Keratinocyte (primary cell): Measurements from ENCODE around the gene UBE2J2. TPM values are rescaled to one million over a fixed set of nuclear protein-coding genes. Genes with fewer than 3 reads are reported as not detected.
A peak's percentile ranks its signal among the peaks of the same experiment; 100 is the strongest.

Experiments
- DNase-seq: peaks from one replicate; pipeline ENCODE4 v3.0.0-alpha.2; 2011; ENCODE audit warnings: low read depth, missing footprints, low spot score
- FAIRE-seq: peaks from 2 replicates; lab custom pipeline; 2011; peaks lifted over from hg19 to GRCh38; lab: Jason Lieb, UNC
- H2AFZ ChIP-seq: 2 replicates; pipeline ENCODE4 v1.6.0; 2012; ENCODE audit warnings: low read length, control low read depth, inconsistent platforms; ENCODE audit not compliant: control insufficient read depth
- H3K27ac ChIP-seq: 2 replicates; pipeline ENCODE4 v1.5.1; 2011; ENCODE audit warnings: low read length; ENCODE audit not compliant: control insufficient read depth, insufficient read depth
- H3K27me3 ChIP-seq: 3 replicates; pipeline ENCODE4 v1.6.0; 2011; ENCODE audit warnings: low read length; ENCODE audit not compliant: control insufficient read depth, insufficient read depth; ENCODE audit errors: extremely low read depth
- H3K36me3 ChIP-seq, 2 experiments: 2 replicates in 1 of 2; 3 replicates in 1 of 2; pipeline ENCODE4 v1.5.1; 2011; ENCODE audit warnings: low read length in 2 of 2, mild to moderate bottlenecking in 1 of 2; ENCODE audit not compliant: control insufficient read depth in 2 of 2, insufficient read depth in 2 of 2; ENCODE audit errors: extremely low read depth in 1 of 2
- H3K4me1 ChIP-seq: 3 replicates; pipeline ENCODE4 v1.5.1; 2011; ENCODE audit warnings: low read length; ENCODE audit not compliant: control insufficient read depth, insufficient read depth; ENCODE audit errors: extremely low read depth
- H3K4me2 ChIP-seq: 3 replicates; pipeline ENCODE4 v1.6.0; 2011; ENCODE audit warnings: low read depth, low read length; ENCODE audit not compliant: control insufficient read depth, insufficient read depth; ENCODE audit errors: extremely low read depth
- H3K4me3 ChIP-seq, 3 experiments: fragments of 200-600 bp in 1 of 3; sonication (generic) in 1 of 3; 2 replicates in 2 of 3; 3 replicates in 1 of 3; pipeline ENCODE4 v1.5.1; 2011 to 2016; ENCODE audit warnings: low read length in 3 of 3, mild to moderate bottlenecking in 3 of 3, control low read depth in 2 of 3, inconsistent platforms in 1 of 3, low read depth in 1 of 3, mixed read lengths in 1 of 3, mixed run types in 1 of 3, moderate library complexity in 1 of 3; ENCODE audit not compliant: control insufficient read depth in 2 of 3, insufficient read depth in 2 of 3; ENCODE audit errors: extremely low read depth in 1 of 3
- H3K79me2 ChIP-seq: 2 replicates; pipeline ENCODE4 v1.6.0; 2012; ENCODE audit warnings: low read length; ENCODE audit not compliant: control insufficient read depth, insufficient read depth
- H3K9ac ChIP-seq: 3 replicates; pipeline ENCODE4 v1.6.0; 2011; ENCODE audit warnings: low read length; ENCODE audit not compliant: control insufficient read depth, insufficient read depth; ENCODE audit errors: extremely low read depth
- H3K9me1 ChIP-seq: 3 replicates; pipeline ENCODE4 v1.6.0; 2011; ENCODE audit warnings: low read length; ENCODE audit not compliant: control insufficient read depth, insufficient read depth; ENCODE audit errors: extremely low read depth
- H3K9me3 ChIP-seq: 2 replicates; pipeline ENCODE4 v1.5.1; 2012; ENCODE audit warnings: low read depth, low read length; ENCODE audit not compliant: control insufficient read depth
- H4K20me1 ChIP-seq: 3 replicates; pipeline ENCODE4 v1.6.0; 2011; ENCODE audit warnings: low read length; ENCODE audit not compliant: control insufficient read depth, insufficient read depth; ENCODE audit errors: extremely low read depth
- EZH2 ChIP-seq: IDR thresholded peaks from one replicate; pipeline ENCODE4 v1.6.1; 2012; ENCODE audit warnings: inconsistent platforms, mild to moderate bottlenecking, low read length, moderate library complexity
- dilution Hi-C: fragments of 300-500 bp; cut with MboI; formaldehyde crosslinking; loops from one replicate; pipeline ENCODE4 v1.7.0; 2020; ENCODE audit warnings: low sequenced_read_pairs; ENCODE audit not compliant: extremely low pct_ligation_motif_present
- polyA plus RNA-seq, 5 experiments: library from polyadenylated mRNA; depleted of rRNA in 3 of 5; stranded (reverse) in 3 of 5; stranded (forward) in 1 of 5; unstranded in 1 of 5; fragments of >200 nt; gene quantifications; 1 replicate in 1 of 5; 2 replicates in 3 of 5; 3 replicates in 1 of 5; pipeline versions ENCODE4 v1.2.1 to v1.2.3, GENCODE V29; 2011 to 2012; ENCODE audit warnings: missing spikeins in 2 of 5, low read depth in 1 of 5, low replicate concordance in 1 of 5
- TF ChIP-seq, protein P1 (sequence below), 3 experiments: IDR thresholded peaks in 1 of 3; conservative IDR thresholded peaks in 1 of 3; optimal IDR thresholded peaks in 1 of 3; 2 replicates in 2 of 3; 3 replicates in 1 of 3; pipeline versions ENCODE3 to v1.5.1; 2011; ENCODE audit warnings: low read length in 3 of 3, mild to moderate bottlenecking in 3 of 3, moderate library complexity in 2 of 3, control low read depth in 1 of 3, inconsistent platforms in 1 of 3; ENCODE audit not compliant: insufficient read depth in 2 of 3; ENCODE audit errors: extremely low read depth in 1 of 3

UBE2J2 gene
- polyA plus RNA-seq, 1 donor (not counting 4 experiments of a cell fraction or from before 2014, with no cell fraction given), result 27.0 TPM

DNA sequence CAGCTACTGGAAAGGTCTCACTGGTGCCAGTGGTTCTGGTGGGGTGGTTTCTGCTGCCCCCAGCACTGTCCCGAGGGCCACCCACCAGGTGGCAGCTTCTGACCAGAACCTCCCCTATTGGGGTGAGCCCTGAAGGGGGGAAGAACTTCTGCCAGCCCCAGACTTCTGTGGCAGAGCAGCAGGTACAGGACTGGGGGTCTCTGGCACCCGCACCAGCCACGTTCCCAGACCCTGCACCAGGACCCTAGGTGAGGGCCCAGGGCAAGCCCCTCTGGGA lies 36.4 kb upstream of the UBE2J2 start:
- H3K79me2 ChIP-seq, result peaks cover 33% of the 10 kb centered on the region
- H3K4me1 ChIP-seq, result peaks cover 36% of the 10 kb centered on the region
- peak overlapping the region; percentile 83 for H3K4me2 ChIP-seq
- dilution Hi-C loops, result no loop called here
- H3K4me3 ChIP-seq, result peak overlapping the region; percentile 70 to 85 (median 82)
- DNase-seq (no peak), FAIRE-seq (no peak)
- H3K9ac ChIP-seq, result peak overlapping the region; percentile 77
- peaks cover 29 to 34% of the 10 kb centered on the region in 2 experiments for H3K36me3 ChIP-seq
- H4K20me1 ChIP-seq, result peaks cover 8% of the 10 kb centered on the region
- no peaks in the 10 kb centered on the region for H3K27me3 ChIP-seq
- no peaks in the 10 kb centered on the region for H3K9me3 ChIP-seq
- no peak overlapping the region for H2AFZ ChIP-seq
- no peaks in the 10 kb centered on the region for H3K9me1 ChIP-seq
- TF ChIP-seq EZH2, result no peak
- TF ChIP-seq, protein P1, sequence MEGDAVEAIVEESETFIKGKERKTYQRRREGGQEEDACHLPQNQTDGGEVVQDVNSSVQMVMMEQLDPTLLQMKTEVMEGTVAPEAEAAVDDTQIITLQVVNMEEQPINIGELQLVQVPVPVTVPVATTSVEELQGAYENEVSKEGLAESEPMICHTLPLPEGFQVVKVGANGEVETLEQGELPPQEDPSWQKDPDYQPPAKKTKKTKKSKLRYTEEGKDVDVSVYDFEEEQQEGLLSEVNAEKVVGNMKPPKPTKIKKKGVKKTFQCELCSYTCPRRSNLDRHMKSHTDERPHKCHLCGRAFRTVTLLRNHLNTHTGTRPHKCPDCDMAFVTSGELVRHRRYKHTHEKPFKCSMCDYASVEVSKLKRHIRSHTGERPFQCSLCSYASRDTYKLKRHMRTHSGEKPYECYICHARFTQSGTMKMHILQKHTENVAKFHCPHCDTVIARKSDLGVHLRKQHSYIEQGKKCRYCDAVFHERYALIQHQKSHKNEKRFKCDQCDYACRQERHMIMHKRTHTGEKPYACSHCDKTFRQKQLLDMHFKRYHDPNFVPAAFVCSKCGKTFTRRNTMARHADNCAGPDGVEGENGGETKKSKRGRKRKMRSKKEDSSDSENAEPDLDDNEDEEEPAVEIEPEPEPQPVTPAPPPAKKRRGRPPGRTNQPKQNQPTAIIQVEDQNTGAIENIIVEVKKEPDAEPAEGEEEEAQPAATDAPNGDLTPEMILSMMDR (optimal IDR thresholded peaks at IDR 0.05 in 1 of 3, IDR thresholded peaks at IDR 0.05 in 1 of 3, conservative IDR thresholded peaks at IDR 0.05 in 1 of 3; ENCODE audit: extremely low read depth in 1 of 3, insufficient read depth in 2 of 3, low read length in 3 of 3), result no peak
- H3K27ac ChIP-seq, result peak overlapping the region; percentile 2

DNA sequence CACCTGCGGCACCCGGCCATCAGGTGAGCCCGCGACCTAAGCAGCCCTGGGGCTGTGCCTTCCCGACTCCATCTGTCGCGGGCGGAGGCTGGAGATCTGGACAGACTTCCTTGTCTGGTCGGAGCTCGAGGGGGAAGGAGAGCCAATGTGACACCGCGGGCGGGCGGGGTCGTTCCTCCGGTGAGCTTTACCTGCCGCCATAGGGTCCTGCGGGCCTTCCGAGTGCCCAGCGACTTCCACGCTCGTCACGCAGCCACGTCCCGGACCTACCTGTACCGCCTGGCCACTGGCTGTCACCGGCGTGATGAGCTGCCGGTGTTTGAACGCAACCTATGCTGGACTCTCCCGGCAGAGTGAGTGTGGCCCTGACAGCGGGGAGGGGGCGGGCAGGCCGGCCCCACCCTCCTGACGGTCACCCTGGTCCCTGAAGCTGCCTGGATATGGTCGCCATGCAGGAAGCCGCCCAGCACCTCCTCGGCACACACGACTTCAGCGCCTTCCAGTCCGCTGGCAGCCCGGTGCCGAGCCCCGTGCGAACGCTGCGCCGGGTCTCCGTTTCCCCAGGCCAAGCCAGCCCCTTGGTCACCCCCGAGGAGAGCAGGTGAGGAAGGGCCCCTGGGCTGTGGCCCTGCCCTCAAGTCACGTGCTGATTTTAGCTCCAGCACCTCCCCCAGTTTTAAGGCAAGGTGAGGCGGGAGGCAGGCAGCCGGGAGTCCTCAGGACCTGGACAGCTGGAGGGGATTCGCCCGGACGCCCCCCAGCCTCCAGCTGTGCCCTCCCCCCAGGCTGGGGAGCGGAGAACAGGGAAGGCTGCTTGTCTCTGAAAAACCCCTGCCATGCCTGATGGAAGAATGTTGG lies 35.8 kb upstream of the UBE2J2 start:
- dilution Hi-C loops, result no loop called here
- Histone ChIP-seq H3K79me2 (peaks cover 33% of the 10 kb centered on the region), H4K20me1 (peaks cover 8% of the 10 kb centered on the region), H3K27ac (peak overlapping the region; percentile 63), H3K9me3 (no peaks in the 10 kb centered on the region), H3K4me3 (peak overlapping the region; percentile 70 to 85 (median 82)), H3K27me3 (no peaks in the 10 kb centered on the region), H3K4me2 (peak overlapping the region; percentile 83), H3K36me3 (peaks cover 25 to 32% of the 10 kb centered on the region in 2 experiments), H3K4me1 (peaks cover 42% of the 10 kb centered on the region), H3K9me1 (no peaks in the 10 kb centered on the region), H2AFZ (no peak overlapping the region), H3K9ac (peak overlapping the region; percentile 77)
- TF ChIP-seq, protein P1 (optimal IDR thresholded peaks at IDR 0.05 in 1 of 3, IDR thresholded peaks at IDR 0.05 in 1 of 3, conservative IDR thresholded peaks at IDR 0.05 in 1 of 3; ENCODE audit: extremely low read depth in 1 of 3, insufficient read depth in 2 of 3, low read length in 3 of 3), result no peak
- no peak for TF ChIP-seq EZH2
- DNase-seq (no peak), FAIRE-seq (no peak)
